ENCODE data around the gene DCANP1.

Gene DCANP1

GRCh38 chr5:135400866-135401265 is 46.3 kb downstream of the DCANP1 start:
- Histone ChIP-seq H3K27me3 (ENCODE audit: insufficient read depth, low read length, poor library complexity, severe bottlenecking) (peaks cover 5% of the 10 kb centered on the region), H3K4me3 (ENCODE audit: low read length, poor library complexity, severe bottlenecking) (no peak overlapping the region), H3K4me2 (ENCODE audit: low read depth, low read length, poor library complexity, severe bottlenecking) (no peak overlapping the region), H2AFZ (ENCODE audit: low read length) (no peak overlapping the region), H3K9me2 (replicated peaks; ENCODE audit: low read depth, low read length) (no peaks in the 10 kb centered on the region), H3K79me2 (ENCODE audit: insufficient read depth, low read length) (peaks cover 52% of the 10 kb centered on the region), H3F3A (ENCODE audit: low read depth) (0 out of 2 replicates have a peak, but pooled peaks cover under 1% of the 10 kb centered on the region), H4K20me1 (ENCODE audit: insufficient read depth, low read length, poor library complexity, severe bottlenecking) (peaks cover 28% of the 10 kb centered on the region), H3K4me1 (ENCODE audit: insufficient read depth, low read length, poor library complexity, severe bottlenecking) (peaks cover 32% of the 10 kb centered on the region), H3K9me3 (ENCODE audit: insufficient read depth, low read depth, low read length) (no peaks in the 10 kb centered on the region), H3K36me3 (ENCODE audit: insufficient read depth, low read length) (no peaks in the 10 kb centered on the region), H3K9ac (ENCODE audit: low read depth, low read length, poor library complexity, severe bottlenecking) (no peak overlapping the region)
- TF ChIP-seq EZH2phosphoT487 (IDR thresholded peaks at IDR 0.05; ENCODE audit: borderline replicate concordance) (no peak), CTCF (conservative IDR thresholded peaks at IDR 0.05; ENCODE audit: low read length) (no peak)

GRCh38 chr5:135399794-135400542 is 47.2 kb downstream of the DCANP1 start:
- peaks cover 37% of the 10 kb centered on the region for H4K20me1 ChIP-seq (ENCODE audit: insufficient read depth, low read length, poor library complexity, severe bottlenecking)
- no peaks in the 10 kb centered on the region for H3F3A ChIP-seq (ENCODE audit: low read depth)
- H2AFZ ChIP-seq (ENCODE audit: low read length): peak overlapping the region; percentile 83
- peaks cover 41% of the 10 kb centered on the region for H3K4me1 ChIP-seq (ENCODE audit: insufficient read depth, low read length, poor library complexity, severe bottlenecking)
- H3K9ac ChIP-seq (ENCODE audit: low read depth, low read length, poor library complexity, severe bottlenecking): peak overlapping the region; percentile 99
- no peaks in the 10 kb centered on the region for H3K36me3 ChIP-seq (ENCODE audit: insufficient read depth, low read length)
- H3K9me2 ChIP-seq (replicated peaks; ENCODE audit: low read depth, low read length): no peaks in the 10 kb centered on the region
- H3K79me2 ChIP-seq (ENCODE audit: insufficient read depth, low read length): peaks cover 61% of the 10 kb centered on the region
- peaks cover 5% of the 10 kb centered on the region for H3K27me3 ChIP-seq (ENCODE audit: insufficient read depth, low read length, poor library complexity, severe bottlenecking)
- TF ChIP-seq CTCF (conservative IDR thresholded peaks at IDR 0.05; ENCODE audit: low read length): no peak
- no peak for TF ChIP-seq EZH2phosphoT487 (IDR thresholded peaks at IDR 0.05; ENCODE audit: borderline replicate concordance)
- peak overlapping the region; percentile 95 for H3K4me2 ChIP-seq (ENCODE audit: low read depth, low read length, poor library complexity, severe bottlenecking)
- peak overlapping the region; percentile 84 for H3K4me3 ChIP-seq (ENCODE audit: low read length, poor library complexity, severe bottlenecking)
- no peaks in the 10 kb centered on the region for H3K9me3 ChIP-seq (ENCODE audit: insufficient read depth, low read depth, low read length)

- H3K4me3 ChIP-seq (ENCODE audit: low read length, poor library complexity, severe bottlenecking): peak within 1 kb of the TSS; percentile 84
- H3K36me3 ChIP-seq (ENCODE audit: insufficient read depth, low read length): no peaks in the 10 kb centered on the region
- H3F3A ChIP-seq (ENCODE audit: low read depth): no peaks in the 10 kb centered on the region
- no peaks in the 10 kb centered on the region for H3K9me3 ChIP-seq (ENCODE audit: insufficient read depth, low read depth, low read length)
- peaks cover 49% of the 10 kb centered on the region for H3K4me1 ChIP-seq (ENCODE audit: insufficient read depth, low read length, poor library complexity, severe bottlenecking)
- peak within 1 kb of the TSS; percentile 99 for H3K9ac ChIP-seq (ENCODE audit: low read depth, low read length, poor library complexity, severe bottlenecking)
- no peak for TF ChIP-seq EZH2phosphoT487 (IDR thresholded peaks at IDR 0.05; ENCODE audit: borderline replicate concordance)
- no peak for TF ChIP-seq CTCF (conservative IDR thresholded peaks at IDR 0.05; ENCODE audit: low read length)
- no peaks in the 10 kb centered on the region for H3K9me2 ChIP-seq (replicated peaks; ENCODE audit: low read depth, low read length)
- peaks cover 45% of the 10 kb centered on the region for H4K20me1 ChIP-seq (ENCODE audit: insufficient read depth, low read length, poor library complexity, severe bottlenecking)
- H3K4me2 ChIP-seq (ENCODE audit: low read depth, low read length, poor library complexity, severe bottlenecking): peak within 1 kb of the TSS; percentile 95
- H3K27me3 ChIP-seq (ENCODE audit: insufficient read depth, low read length, poor library complexity, severe bottlenecking): peaks cover 5% of the 10 kb centered on the region
- H3K79me2 ChIP-seq (ENCODE audit: insufficient read depth, low read length): peaks cover 70% of the 10 kb centered on the region
- H2AFZ ChIP-seq (ENCODE audit: low read length): peak within 1 kb of the TSS; percentile 83
Measured at GRCh38 chr5:135398855-135399793, 48.0 kb downstream of the DCANP1 start, which contains the start of gene MACROH2A1. MACROH2A1 (minus strand) TSS chr5:135399231; CDS start chr5:135389093, 10,138 bp downstream.

All from Loucy (cell line).